GM19240 (cell line): ENCODE results near the gene FBXO34.
A peak's percentile ranks its signal among the peaks of the same experiment; 100 is the strongest.
"Not testable (repeated sequence)": the region's sequence is repeated elsewhere in the genome, so short reads cannot be mapped to it uniquely, and the experiment has no call there.

ENCODE experiments used
- DNase-seq: peaks from one replicate; pipeline ENCODE4 v3.0.0; 2011; ENCODE audit warnings: low spot score; ENCODE audit not compliant: insufficient read length

The FBXO34 gene

GRCh38 chr14:55341781-55342180 is 70.6 kb downstream of the FBXO34 start:
- DNase-seq, result no peak

GRCh38 chr14:55344582-55345163 is 73.5 kb downstream of the FBXO34 start:
- DNase-seq, result not testable (repeated sequence)

DNA sequence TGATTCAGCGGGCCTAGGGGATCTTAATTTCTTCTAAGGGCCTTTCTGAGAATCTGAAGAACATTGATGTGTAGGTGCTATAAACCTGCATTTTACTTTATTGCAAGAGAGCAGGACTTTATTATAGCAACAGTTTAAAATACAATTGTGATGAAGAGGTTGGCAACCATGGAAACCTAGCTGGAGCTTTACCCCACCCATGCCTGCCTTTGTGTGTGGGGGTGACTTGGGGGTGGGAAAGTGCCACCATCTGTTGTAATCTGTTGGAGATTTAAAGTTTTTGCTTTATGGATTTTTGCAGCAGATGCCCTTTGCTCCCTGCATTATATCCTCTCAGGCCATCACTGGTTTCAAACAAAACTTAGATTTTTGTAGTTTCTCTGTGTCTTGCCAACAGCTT is 75.8 kb downstream of the FBXO34 start:
- no peak for DNase-seq

GRCh38 chr14:55347748-55348147 is 76.5 kb downstream of the FBXO34 start:
- no peak for DNase-seq

DNA sequence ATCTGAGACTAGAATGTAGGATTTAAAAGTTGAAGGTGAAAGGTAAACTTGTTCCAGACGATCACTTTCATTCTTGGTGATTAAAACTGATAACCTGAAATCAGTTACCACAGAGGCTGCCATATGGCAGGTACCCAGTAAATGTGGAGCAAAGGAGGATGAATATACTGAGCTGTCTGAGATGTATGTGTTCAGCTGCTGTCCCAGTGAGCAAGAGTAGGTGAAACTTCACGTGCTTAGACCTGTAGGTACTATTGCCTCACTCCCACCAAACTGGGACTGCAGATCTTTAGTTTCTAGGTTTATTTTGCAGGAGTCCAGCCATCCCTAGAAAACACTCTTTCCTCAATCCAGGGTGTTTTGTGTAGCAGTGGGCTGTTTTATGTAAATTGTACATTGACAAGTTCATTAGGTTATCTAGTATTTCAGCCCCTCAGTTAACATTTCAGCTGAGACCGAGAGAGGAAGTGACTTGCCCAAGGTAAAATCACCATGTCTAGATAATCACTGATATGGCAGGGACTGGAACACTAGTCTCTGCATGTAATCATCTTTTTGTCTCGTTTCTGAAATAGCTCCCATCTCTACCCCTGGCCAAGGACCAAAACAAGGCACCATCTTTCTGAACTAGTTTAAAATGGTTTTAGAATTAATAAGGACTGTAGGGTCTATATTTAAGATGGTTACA is 77.7 kb downstream of the FBXO34 start:
- DNase-seq, result no peak

DNA sequence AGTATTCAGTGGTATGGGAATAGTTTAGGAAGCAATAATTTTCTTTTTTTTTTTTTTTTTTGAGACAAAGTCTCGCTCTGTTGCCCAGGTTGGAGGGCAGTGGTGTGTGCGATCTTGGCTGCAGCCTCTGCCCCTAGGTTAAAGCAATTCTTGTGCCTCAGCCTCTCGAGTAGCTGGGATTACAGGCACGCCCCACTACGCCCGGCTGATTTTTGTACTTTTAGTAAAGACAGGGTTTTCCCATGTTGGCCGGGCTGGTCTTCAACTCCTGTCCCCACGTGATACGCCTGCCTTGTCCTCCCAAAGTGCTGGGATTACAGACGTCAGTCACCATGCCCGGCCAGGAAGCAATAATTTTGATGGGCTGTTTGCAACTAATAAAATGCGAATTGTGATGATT is 78.3 kb downstream of the FBXO34 start:
- no peak for DNase-seq

DNA sequence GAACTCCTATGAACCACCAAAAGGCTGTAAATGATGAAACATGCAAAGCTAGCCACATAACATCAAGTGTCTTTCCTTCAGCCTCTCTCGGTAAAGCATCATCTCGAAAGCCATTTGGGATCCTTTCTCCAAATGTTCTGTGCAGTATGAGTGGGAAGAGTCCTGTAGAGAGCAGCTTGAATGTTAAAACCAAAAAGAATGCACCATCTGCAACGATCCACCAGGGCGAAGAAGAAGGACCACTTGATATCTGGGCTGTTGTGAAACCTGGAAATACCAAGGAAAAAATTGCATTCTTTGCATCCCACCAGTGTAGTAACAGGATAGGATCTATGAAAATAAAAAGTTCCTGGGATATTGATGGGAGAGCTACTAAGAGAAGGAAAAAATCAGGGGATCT is 79.2 kb downstream of the FBXO34 start:
- no peak for DNase-seq

DNA sequence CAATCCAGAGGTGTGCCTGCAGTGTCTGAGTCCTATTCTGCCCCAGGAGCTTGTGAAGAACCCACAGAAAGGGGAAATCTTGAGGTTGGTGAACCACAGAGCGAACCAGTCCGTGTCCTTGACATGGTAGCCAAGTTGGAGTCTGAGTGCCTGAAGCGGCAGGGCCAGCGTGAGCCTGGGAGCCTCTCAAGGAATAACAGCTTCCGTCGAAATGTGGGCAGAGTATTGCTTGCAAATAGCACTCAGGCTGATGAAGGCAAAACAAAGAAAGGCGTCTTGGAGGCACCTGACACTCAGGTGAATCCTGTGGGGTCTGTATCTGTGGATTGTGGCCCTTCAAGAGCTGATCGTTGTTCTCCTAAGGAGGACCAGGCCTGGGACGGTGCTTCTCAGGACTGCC is 79.9 kb downstream of the FBXO34 start:
- DNase-seq, result no peak

DNA sequence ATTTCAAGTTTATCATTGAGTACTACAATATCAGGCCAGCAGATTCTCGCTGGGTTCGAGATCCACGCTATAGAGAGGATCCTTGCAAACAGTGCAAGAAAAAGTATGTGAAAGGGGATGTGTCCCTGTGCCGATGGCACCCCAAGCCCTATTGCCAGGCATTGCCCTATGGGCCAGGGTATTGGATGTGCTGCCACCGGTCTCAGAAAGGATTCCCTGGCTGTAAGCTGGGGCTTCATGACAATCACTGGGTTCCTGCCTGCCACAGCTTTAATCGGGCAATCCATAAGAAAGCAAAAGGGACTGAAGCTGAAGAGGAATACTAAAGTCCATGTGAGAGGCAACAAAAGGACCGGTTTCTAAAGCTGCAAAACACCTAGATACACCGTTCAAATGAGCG is 81.0 kb downstream of the FBXO34 start:
- DNase-seq, result no peak

DNA sequence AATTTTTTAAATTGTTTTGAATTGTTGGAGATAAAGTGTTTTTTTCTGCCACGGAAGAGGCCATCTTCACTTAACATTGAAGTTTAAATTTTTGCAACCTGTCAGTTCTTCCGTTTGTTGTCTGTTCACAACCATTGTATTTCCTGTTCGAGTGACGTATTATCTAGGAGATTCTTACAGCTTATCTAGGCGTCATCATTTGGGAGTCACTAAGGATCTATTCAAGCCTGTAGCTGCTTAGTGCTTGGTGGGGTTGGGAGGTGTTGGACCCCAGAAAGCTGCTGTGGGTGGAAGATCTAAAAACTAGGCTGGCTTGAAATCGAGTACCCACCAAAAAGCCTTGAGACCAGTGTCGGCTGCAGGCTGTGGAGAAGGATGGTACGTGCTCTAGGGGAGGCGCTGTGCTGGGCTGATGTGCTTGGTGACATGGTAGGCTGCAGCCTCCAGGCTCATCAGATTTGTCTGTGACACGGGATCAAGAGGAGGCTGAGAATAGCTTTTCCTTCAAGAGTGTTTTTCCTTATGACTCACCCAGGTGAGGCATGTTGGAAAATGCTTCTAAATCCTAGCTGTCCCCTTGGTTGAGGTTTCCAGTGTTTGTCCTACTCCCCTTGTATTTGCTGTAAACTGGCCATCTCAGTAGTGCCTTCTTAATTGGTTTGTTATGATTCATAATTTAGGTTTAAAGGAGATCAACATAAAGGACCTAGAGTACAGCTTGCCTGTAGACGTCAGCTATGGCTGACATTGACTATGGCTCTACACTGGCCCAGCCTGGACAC is 82.7 kb downstream of the FBXO34 start:
- DNase-seq, result no peak

DNA sequence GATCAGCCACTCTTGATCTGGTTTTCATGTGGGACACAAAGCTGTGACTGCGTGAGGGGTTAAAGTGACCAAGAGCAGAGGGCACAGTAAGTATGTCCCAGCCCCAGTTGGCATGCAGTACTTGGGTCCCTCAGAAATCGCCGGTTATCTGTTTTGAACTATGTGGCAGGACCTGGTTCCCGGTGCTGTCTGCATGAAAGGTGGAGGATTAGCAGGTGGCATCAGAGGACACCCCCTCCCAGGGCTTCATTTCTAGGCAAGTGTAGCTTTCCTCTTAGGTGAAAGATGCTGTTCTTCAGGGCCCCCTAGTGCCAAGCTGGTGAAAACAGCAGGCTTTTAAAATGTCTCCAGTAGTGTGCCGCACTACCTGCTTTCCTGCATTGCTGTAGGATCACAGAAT is 83.3 kb downstream of the FBXO34 start:
- DNase-seq, result peak; percentile 27

DNA sequence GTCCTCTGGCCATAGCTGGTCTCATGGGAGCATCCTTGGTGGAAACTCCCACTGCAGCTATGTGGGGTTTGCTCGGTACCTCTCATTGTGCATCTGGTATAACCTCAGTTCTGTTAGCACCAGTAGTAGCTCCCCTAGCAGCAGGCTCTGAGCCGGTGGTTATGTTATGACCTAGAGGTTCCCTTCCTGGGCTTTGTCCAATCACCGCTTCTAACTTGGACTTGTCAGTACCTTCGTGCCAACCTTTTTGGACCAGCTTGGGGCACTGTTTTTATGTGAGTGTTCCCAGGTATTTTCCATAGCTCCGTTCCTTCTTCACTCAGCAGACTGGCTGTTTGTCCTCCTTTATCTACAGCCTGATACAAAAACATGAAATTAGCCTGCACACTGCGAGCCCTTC is 84.7 kb downstream of the FBXO34 start:
- no peak for DNase-seq

GRCh38 chr14:55356913-55357312 is 85.7 kb downstream of the FBXO34 start:
- DNase-seq, result no peak

- no peak for DNase-seq
These were observed 88.1 kb downstream of the FBXO34 start for GRCh38 chr14:55359307-55359706.

- DNase-seq, result no peak
These were observed 90.0 kb downstream of the FBXO34 start for GRCh38 chr14:55361190-55361589.

DNA sequence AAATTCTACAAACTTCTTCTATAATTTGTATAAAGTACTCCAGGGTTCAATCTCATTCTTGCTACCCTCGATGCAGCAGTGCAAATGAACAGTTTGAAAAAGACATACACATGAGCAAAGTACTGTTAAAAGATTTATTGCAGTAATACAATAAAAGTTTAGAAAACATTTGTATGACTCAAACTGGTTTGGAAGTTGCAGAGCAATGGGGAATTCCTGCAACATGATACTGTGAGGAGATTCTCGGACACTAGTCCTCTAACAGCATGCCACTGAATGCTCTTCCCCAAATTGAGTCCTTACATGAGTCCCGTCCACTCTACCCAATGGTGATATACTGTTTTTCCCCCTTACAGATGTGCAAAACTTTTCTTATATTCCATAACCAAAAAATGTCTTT is 95.0 kb downstream of the FBXO34 start:
- DNase-seq, result no peak

DNA sequence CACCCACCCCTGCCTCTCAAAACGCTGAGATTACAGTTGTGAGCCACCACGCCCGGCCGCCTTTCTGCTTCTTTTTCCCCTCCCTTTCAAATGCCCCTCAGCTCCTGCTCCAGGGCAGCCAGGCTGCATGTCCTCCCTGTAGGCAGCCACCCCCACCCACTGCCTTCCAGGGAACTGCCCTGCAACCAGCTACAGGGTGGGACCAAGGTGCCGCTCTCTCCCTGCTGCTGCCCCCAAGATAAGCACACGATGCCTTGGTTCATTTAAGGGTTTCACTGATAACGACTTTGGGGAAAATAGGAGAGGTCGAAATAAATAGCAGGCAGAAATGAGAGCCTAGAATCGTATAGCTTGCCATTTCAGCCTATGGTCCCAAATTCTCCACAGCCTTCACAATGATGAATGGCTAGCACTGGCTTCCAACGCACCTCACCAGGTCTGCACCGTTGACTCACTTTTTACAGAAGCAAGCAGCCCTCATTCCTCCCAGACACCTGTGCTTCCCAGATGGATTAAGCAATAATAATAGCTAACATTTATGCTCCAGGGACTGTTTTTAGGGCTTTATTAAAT is 99.7 kb downstream of the FBXO34 start:
- no peak for DNase-seq

DNA sequence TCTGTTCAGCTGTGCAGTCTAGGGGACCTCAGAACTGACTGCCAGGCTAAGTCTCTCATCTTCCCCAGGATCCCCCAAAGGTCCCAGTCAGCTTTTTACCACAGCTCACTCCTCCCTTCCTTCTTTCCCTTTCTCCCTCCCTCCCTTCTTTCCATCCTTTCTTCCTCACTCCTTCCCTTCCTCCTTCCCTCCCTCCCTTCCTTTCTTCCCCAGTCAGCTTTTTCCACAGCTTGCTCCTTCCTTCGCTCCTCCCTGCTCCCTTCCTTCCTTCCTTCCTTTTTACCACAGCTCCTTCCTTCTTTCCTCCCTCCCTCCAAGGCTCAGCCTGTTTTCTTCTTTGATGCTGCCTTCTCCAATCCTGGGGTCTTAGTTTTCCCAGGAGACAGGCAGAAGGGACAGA is 101.2 kb downstream of the FBXO34 start:
- no peak for DNase-seq

GRCh38 chr14:55372825-55373224 is 101.6 kb downstream of the FBXO34 start:
- DNase-seq, result no peak

DNA sequence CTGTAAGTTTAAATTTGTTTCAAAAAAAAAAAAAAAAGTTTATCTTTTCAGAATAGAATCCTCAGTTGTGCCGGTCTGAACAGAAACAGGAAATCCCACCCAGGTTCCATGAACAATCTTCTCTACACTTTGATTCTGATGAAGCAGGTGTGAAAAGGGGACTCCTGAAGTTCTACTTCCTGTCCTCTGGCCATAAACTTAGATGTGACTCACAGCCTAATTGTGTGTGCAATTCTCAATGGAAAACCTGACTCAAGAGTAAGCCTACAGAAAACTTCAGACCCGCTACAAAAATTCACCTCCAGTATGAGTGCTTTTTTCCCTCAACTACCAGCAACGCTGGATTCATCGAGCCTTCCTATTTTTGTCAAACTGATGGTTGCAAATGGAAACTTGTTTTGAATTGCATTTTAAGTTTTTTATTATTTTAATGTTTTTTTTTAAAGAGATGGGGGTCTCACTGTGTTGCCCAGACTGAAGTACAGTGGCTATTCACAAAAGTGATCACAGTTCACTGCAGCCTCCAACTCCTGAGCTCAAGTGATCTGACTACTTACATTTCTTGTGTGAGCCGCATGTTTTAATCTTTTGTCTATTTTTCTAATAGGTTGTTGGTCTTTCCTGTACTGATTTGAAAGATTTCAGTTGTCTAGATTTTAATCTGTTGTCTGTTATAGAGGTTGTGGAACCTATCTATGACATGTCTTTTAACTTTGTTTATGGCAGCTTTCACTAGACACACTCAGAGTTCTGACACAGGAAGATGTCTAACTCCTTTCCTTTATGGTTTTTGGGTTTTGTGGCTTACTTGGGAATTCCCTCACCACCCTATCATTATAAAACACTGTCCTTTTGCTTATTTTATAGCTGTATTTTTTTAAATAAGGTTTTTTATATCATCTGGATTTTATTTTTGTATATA is 102.8 kb downstream of the FBXO34 start:
- DNase-seq, result no peak

- no peak for DNase-seq
These were observed 103.5 kb downstream of the FBXO34 start for GRCh38 chr14:55374771-55375170.
